Central memory CD4-positive, alpha-beta T cell (primary cell): Measurements from ENCODE around the gene PLK1.

Experiments used
- DNase-seq: peaks from one replicate; pipeline ENCODE4 v3.0.0; 2022

PLK1 gene

GRCh38 chr16:23679986-23680336 lies 1.3 kb downstream of the PLK1 start:
- no peak for DNase-seq

DNA sequence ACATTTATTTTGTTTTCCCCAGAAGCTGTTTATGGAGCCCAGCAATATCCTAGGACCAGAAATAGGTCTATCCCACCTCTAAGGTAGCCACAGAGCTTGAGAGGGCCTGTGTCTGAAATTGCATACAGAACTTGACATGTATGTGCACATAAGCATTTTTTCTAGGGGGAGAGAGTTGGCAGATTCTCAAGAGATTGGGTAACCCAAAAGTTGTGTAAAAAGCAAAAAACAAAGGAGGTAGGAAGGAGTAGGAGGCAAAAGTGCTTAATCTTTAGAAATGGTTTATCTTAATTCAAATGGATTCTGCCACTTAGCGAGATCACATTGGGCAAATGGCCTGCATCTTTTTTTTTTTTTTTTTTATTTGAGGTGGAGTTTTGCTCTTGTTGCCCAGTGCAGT lies 3.5 kb downstream of the PLK1 start:
- no peak for DNase-seq

DNA sequence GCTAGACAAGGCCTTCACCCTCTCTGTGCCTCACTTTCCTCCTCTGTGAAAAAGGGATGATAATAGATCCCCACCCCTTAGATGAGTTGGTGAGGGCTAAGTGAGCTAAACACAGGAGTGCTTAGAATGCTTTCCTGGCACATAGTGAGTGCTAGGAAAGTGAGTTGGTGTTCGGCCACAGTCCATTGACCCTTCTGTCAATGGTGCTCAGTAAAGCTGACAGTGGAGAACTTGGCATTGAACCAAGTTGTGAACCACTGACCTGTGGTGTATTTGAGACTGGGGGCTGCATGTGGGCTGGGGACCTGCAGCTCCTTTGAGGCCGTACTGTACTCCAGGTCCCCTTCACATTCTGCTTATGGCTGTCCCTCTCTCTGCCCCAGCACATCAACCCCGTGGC lies 4.8 kb downstream of the PLK1 start:
- no peak for DNase-seq

GRCh38 chr16:23687034-23687808 lies 8.5 kb downstream of the PLK1 start:
- no peak for DNase-seq

- no peak for DNase-seq
These were observed 10.9 kb downstream of the PLK1 start for GRCh38 chr16:23689442-23690187.

- no peak for DNase-seq
These were observed 12.2 kb downstream of the PLK1 start for GRCh38 chr16:23690771-23691482.

GRCh38 chr16:23691483-23692189 lies 12.9 kb downstream of the PLK1 start:
- no peak for DNase-seq

DNA sequence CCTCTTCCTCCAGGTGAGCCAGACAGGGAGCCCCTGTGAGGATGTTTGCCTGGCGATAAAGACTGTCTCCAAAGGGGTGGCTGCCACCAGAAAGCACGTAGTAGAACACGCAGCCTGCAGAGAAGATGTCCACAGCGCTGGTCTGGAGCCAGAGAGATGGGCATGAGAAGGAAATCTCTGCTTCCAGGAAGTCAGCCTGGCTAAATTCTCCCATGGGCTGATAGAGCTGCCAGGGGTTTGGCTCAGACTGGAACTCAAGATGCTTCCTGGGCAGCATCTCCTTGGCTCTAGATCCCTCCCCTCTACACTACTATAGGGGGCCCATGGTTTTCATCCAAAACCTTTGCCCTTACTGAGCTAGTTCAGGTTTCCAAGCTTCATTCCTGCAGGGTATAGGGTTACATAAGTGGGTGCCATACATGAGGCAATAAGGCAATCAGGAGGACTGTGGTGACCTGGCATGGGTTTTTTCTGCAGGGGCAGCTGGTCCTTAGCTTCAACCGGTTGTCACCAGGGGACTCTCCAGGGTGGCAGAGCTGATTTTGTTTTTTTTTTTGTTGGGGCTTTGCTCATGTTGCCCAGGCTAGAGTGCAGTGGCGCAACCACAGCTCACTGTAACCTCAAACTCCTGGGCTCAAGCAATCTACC lies 13.6 kb downstream of the PLK1 start:
- no peak for DNase-seq

- DNase-seq, result no peak
These were observed 15.6 kb downstream of the PLK1 start for GRCh38 chr16:23694265-23694643.

- no peak for DNase-seq
These were observed 16.1 kb downstream of the PLK1 start for GRCh38 chr16:23694644-23695373.

DNA sequence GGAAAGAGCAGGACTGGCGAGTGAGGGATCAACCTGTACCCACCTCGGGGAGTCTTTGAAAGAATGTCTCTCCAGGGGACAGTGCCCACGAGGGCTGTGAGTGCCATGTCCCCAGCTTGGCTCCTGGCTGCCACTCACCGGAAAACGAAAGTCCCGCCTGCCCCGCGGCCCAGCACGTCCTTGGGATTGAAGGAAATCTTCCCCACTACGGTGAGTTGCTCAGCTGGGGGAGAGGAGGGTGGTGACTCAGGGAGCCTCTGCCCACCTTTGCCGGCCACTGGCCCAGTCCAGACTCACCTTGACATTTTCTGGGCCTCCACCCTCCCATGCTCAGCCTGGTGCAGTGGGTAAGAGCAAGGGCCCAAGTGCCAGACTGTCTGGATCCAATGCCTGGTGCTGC lies 17.1 kb downstream of the PLK1 start:
- no peak for DNase-seq

DNA sequence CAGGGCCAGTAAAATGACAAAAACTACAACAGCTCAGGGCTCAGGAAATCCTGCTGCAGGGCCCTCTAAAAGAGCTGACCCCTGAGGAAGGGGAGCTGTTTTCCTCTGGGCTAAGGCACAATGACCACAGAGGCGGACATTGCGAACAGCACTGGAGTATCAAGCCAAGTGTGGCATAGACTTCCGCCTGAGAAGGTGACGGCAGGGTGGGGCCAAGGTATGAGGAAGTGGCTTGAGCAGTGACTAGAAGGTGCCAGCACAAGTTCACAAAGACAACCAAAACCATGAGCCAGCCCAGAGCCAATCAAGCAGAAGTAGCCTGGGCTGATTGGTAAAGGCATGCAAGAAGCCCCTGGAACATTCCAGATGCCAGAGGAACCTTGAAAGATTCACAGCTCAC lies 20.4 kb downstream of the PLK1 start:
- no peak for DNase-seq

DNA sequence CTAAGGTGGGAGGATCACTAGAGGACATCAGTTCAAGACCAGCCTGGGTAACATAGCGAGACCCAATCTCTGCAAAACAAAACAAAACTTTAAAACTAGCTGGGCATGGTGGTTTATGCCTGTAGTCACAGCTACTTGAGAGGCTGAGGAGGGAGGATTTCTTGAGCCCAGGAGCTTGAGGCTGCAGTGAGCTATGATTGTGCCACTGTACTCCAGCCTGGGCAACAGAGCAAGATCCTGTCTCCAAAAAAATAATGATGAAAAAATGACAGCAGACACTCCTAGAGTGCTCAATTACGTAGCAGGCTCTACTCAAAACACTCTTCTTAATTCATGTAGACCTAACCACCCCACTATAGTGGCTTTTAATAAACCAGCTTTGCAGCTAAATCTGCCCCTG lies 21.4 kb downstream of the PLK1 start:
- no peak for DNase-seq

- no peak for DNase-seq
These were observed 21.8 kb downstream of the PLK1 start for GRCh38 chr16:23700509-23700908.

DNA sequence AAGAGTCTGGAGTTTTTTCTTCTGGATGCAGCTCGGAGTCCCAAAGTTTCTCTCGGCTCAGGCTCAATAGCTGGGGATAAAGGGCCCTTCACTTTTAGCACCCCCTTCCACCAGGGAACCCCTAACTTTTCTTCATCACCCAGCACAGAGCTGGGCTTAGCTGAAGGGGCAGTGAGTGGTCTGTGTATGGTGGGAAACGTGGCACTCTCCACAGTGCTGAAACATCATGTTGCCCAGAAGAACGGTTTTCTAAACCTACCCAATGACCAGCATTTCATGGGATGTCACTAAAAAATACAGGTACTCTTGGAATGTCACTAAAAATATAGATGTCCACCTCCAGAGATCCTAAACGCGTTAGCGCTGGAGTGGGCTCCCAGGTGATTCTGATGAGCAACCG lies 22.4 kb downstream of the PLK1 start:
- DNase-seq, result no peak

GRCh38 chr16:23702951-23703350 lies 24.3 kb downstream of the PLK1 start:
- DNase-seq, result no peak

GRCh38 chr16:23704772-23705516 lies 26.3 kb downstream of the PLK1 start:
- DNase-seq, result no peak

GRCh38 chr16:23705517-23705902 lies 26.8 kb downstream of the PLK1 start:
- no peak for DNase-seq

DNA sequence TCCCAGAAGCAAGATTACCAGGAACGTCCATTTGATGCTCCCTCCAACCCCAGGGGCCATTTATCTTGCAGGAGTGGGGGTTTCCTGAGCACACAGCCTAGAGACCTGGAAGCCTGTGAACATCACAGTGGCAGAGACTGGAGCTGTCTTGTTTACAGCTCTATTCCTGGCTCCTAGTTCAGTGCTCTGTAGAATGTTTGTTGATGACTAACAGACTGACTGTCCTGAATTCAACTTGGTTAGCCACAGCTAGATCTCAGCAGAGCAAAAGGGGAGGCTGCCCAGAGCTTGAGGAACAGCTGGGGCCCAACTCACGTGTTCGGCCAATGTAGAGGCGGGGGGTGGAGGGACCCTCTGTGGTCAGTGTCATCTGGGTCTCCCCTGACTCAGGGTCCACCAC lies 27.8 kb downstream of the PLK1 start:
- DNase-seq, result no peak

DNA sequence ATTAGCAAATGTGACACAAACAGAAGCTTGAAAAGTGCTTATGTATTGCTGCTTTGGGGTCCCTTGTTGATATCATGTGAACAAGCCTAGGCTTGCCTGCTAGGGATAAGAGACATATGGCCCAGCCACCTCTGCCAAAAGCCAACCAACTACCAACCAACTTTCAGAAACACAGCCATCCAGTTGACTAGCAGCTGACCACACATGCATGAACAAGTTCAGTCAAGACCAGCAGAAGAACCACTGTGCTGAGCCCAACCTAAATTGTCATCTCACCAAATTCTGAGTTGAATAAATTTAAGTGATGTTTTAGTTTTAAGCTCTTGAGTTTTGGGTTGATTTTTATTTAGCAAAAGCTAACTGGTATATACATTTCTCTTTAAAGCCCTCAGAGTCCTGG lies 30.8 kb downstream of the PLK1 start:
- DNase-seq, result no peak

DNA sequence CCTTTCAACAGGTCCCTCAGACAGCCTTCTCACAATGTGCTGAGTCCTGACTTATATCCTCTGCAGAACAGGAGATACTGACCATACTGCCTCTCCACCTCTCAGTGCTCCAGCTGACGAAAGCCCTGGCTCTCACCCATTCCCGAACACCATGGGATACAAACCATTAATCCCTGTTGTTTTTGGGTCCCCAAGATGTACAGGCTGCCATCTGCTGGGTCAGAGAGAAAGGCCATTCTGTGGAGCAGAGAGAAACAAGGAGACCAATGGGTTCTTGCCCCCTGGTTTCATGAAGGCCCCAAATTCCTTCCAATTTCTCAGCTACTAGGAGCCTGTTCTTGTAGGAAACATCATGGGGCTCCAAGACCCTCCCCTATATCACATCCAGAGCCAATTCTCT lies 31.3 kb downstream of the PLK1 start:
- DNase-seq, result no peak
